ENCODE data around the gene IGF2BP3.

Gene IGF2BP3

GRCh38 chr7:23298885-23299769, 171.2 kb downstream of the IGF2BP3 start, which contains the start of gene MALSU1 (continued):
- TF ChIP-seq ZNF76 (tag by site-specific recombination; IDR thresholded peaks at IDR 0.05; ENCODE audit: borderline replicate concordance, low read depth) (peak; percentile 74; the same call in 1 of the 2 replicates), ZNF561 (tag by site-specific recombination; IDR thresholded peaks at IDR 0.05; ENCODE audit: borderline replicate concordance) (0 out of 2 replicates have a peak, but pooled peaks have one; percentile 26), ZNF16 (tag by site-specific recombination; IDR thresholded peaks at IDR 0.05; ENCODE audit: low read depth) (no peak), HOXD13 (CRISPR knock-in tag; IDR thresholded peaks at IDR 0.05; ENCODE audit: borderline replicate concordance) (0 out of 2 replicates have a peak, but pooled peaks have one; percentile 32), ZNF311 (tag by site-specific recombination; IDR thresholded peaks at IDR 0.05; ENCODE audit: borderline replicate concordance) (no peak), PATZ1 (tag by site-specific recombination; IDR thresholded peaks at IDR 0.05) (peak; percentile 46; the same call in 1 of the 2 replicates), ZNF549 (tag by site-specific recombination; IDR thresholded peaks at IDR 0.05) (no peak), ZBTB48 (tag by site-specific recombination; IDR thresholded peaks at IDR 0.05) (no peak), EGR2 (tag by site-specific recombination; IDR thresholded peaks at IDR 0.05; ENCODE audit: low read depth) (peak; percentile 90), ZNF626 (tag by site-specific recombination; IDR thresholded peaks at IDR 0.05) (no peak), ZNF664 (tag by site-specific recombination; IDR thresholded peaks at IDR 0.05) (no peak), MEIS1 (CRISPR knock-in tag; IDR thresholded peaks at IDR 0.05; ENCODE audit: borderline replicate concordance) (0 out of 2 replicates have a peak, but pooled peaks have one; percentile 19), ZNF629 (tag by site-specific recombination; IDR thresholded peaks at IDR 0.05) (peak; percentile 65), ZNF623 (tag by site-specific recombination; IDR thresholded peaks at IDR 0.05) (no peak), ZNF654 (tag by site-specific recombination; IDR thresholded peaks at IDR 0.05; ENCODE audit: low read depth) (no peak), ZNF843 (tag by site-specific recombination; IDR thresholded peaks at IDR 0.05) (0 out of 2 replicates have a peak, but pooled peaks have one; percentile 20), ZNF768 (tag by site-specific recombination; IDR thresholded peaks at IDR 0.05) (no peak), ZNF707 (tag by site-specific recombination; IDR thresholded peaks at IDR 0.05) (peak; percentile 52; the same call in 1 of the 2 replicates), ZBTB21 (tag by site-specific recombination; IDR thresholded peaks at IDR 0.05) (peak; percentile 41; the same call in 1 of the 2 replicates), ZNF335 (tag by site-specific recombination; conservative IDR thresholded peaks at IDR 0.05) (peak; percentile 14; the same call in 1 of the 2 replicates), ZBTB17 (tag by site-specific recombination; IDR thresholded peaks at IDR 0.05) (peak; percentile 52; the same call in 1 of the 2 replicates), ZFHX2 (tag by site-specific recombination; conservative IDR thresholded peaks at IDR 0.05) (peak; percentile 96), ZNF600 (tag by site-specific recombination; IDR thresholded peaks at IDR 0.05) (peak; percentile 77), ZNF394 (tag by site-specific recombination; IDR thresholded peaks at IDR 0.05; ENCODE audit: borderline replicate concordance) (peak; percentile 43), ZEB2 (tag by site-specific recombination; IDR thresholded peaks at IDR 0.05) (no peak; the same call in 1 of the 2 replicates), ZNF830 (tag by site-specific recombination; IDR thresholded peaks at IDR 0.05; ENCODE audit: low read depth) (no peak), ZIC2 (tag by site-specific recombination; IDR thresholded peaks at IDR 0.05) (peak; percentile 40; the same call in 1 of the 2 replicates), ZNF37A (tag by site-specific recombination; IDR thresholded peaks at IDR 0.05) (no peak)
- TF ChIP-seq, protein P1, sequence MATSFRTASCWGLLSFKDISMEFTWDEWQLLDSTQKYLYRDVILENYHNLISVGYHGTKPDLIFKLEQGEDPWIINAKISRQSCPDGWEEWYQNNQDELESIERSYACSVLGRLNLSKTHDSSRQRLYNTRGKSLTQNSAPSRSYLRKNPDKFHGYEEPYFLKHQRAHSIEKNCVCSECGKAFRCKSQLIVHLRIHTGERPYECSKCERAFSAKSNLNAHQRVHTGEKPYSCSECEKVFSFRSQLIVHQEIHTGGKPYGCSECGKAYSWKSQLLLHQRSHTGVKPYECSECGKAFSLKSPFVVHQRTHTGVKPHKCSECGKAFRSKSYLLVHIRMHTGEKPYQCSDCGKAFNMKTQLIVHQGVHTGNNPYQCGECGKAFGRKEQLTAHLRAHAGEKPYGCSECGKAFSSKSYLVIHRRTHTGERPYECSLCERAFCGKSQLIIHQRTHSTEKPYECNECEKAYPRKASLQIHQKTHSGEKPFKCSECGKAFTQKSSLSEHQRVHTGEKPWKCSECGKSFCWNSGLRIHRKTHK (tag by site-specific recombination; IDR thresholded peaks at IDR 0.05) = no peak
- TF ChIP-seq, protein P2, sequence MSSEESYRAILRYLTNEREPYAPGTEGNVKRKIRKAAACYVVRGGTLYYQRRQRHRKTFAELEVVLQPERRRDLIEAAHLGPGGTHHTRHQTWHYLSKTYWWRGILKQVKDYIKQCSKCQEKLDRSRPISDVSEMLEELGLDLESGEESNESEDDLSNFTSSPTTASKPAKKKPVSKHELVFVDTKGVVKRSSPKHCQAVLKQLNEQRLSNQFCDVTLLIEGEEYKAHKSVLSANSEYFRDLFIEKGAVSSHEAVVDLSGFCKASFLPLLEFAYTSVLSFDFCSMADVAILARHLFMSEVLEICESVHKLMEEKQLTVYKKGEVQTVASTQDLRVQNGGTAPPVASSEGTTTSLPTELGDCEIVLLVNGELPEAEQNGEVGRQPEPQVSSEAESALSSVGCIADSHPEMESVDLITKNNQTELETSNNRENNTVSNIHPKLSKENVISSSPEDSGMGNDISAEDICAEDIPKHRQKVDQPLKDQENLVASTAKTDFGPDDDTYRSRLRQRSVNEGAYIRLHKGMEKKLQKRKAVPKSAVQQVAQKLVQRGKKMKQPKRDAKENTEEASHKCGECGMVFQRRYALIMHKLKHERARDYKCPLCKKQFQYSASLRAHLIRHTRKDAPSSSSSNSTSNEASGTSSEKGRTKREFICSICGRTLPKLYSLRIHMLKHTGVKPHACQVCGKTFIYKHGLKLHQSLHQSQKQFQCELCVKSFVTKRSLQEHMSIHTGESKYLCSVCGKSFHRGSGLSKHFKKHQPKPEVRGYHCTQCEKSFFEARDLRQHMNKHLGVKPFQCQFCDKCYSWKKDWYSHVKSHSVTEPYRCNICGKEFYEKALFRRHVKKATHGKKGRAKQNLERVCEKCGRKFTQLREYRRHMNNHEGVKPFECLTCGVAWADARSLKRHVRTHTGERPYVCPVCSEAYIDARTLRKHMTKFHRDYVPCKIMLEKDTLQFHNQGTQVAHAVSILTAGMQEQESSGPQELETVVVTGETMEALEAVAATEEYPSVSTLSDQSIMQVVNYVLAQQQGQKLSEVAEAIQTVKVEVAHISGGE (tag by site-specific recombination; conservative IDR thresholded peaks at IDR 0.05; ENCODE audit: low read depth) = peak; percentile 88
- TF ChIP-seq, protein P3, sequence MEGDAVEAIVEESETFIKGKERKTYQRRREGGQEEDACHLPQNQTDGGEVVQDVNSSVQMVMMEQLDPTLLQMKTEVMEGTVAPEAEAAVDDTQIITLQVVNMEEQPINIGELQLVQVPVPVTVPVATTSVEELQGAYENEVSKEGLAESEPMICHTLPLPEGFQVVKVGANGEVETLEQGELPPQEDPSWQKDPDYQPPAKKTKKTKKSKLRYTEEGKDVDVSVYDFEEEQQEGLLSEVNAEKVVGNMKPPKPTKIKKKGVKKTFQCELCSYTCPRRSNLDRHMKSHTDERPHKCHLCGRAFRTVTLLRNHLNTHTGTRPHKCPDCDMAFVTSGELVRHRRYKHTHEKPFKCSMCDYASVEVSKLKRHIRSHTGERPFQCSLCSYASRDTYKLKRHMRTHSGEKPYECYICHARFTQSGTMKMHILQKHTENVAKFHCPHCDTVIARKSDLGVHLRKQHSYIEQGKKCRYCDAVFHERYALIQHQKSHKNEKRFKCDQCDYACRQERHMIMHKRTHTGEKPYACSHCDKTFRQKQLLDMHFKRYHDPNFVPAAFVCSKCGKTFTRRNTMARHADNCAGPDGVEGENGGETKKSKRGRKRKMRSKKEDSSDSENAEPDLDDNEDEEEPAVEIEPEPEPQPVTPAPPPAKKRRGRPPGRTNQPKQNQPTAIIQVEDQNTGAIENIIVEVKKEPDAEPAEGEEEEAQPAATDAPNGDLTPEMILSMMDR (tag by site-specific recombination; IDR thresholded peaks at IDR 0.05) = 0 out of 2 replicates have a peak, but pooled peaks have one; percentile 16

Measured in HEK293 (cell line).